Epithelial cell of proximal tubule (primary cell): ENCODE results near the gene MAGEB6B. TPM values are rescaled to one million over a fixed set of nuclear protein-coding genes. Genes with fewer than 3 reads are reported as not detected.
"Not testable (repeated sequence)": the region's sequence is repeated elsewhere in the genome, so short reads cannot be mapped to it uniquely, and the experiment has no call there.

Experiments
- DNase-seq: peaks from one replicate; pipeline ENCODE4 v3.0.0-alpha.2; 2011; ENCODE audit warnings: low read depth
- H3K4me3 ChIP-seq: 2 replicates; pipeline ENCODE4 v1.5.1; 2011; ENCODE audit warnings: low read depth, mild to moderate bottlenecking, low read length
- total RNA-seq: library from RNA; depleted of rRNA; stranded (reverse); fragments of >200 nt; gene quantifications from 2 replicates; pipeline ENCODE4 v1.2.3, GENCODE V29; 2015
- TF ChIP-seq, protein P1 (sequence below): conservative IDR thresholded peaks from 2 replicates; pipeline ENCODE4 v1.5.1; 2012; ENCODE audit warnings: low read depth, mild to moderate bottlenecking, low read length

The MAGEB6B gene, protein sequence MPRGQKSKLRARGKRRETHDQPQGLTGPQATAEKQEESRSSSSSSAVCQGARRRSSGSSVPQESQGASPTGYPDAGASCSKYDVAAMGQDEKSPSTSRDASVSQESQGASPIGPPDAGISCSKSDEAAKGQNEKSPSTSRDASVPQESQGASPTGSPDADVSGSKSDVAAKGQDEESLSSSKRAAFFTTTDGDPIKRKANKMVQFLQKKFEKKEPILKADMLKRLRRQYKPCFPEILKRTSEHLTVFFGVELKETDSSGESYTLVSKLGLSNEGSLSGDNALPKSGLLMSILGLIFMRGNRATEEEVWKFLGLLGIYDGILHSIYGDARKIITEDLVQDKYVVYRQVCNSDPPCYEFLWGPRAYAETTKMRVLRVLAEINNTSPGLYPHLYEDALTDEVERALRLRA
- not detected in 2 replicates for total RNA-seq

DNA sequence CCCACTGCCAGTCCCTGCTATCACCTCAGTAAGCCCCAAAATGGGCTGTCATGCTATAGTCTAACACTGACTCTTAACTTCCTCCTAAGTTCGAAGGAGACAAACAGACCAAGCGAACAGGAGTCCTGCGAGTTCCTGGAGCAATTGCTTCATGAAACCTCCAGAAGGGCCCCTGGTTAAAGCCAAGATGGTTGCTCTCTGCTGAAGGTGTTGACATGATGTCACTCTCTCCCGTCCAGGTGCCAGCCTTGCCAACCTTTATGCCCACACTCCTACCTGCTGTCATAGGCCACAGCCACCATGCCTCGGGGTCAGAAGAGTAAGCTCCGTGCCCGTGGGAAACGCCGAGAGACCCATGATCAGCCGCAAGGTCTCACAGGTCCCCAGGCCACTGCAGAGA lies at the start of gene MAGEB6B:
MAGEB6B (plus strand) TSS at position 301 of the 400 bp plus-strand sequence; CDS start at position 301, 0 bp downstream.
- no peak within 1 kb of the TSS for H3K4me3 ChIP-seq
- TF ChIP-seq, protein P1, sequence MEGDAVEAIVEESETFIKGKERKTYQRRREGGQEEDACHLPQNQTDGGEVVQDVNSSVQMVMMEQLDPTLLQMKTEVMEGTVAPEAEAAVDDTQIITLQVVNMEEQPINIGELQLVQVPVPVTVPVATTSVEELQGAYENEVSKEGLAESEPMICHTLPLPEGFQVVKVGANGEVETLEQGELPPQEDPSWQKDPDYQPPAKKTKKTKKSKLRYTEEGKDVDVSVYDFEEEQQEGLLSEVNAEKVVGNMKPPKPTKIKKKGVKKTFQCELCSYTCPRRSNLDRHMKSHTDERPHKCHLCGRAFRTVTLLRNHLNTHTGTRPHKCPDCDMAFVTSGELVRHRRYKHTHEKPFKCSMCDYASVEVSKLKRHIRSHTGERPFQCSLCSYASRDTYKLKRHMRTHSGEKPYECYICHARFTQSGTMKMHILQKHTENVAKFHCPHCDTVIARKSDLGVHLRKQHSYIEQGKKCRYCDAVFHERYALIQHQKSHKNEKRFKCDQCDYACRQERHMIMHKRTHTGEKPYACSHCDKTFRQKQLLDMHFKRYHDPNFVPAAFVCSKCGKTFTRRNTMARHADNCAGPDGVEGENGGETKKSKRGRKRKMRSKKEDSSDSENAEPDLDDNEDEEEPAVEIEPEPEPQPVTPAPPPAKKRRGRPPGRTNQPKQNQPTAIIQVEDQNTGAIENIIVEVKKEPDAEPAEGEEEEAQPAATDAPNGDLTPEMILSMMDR: no peak
- no peak for DNase-seq

DNA sequence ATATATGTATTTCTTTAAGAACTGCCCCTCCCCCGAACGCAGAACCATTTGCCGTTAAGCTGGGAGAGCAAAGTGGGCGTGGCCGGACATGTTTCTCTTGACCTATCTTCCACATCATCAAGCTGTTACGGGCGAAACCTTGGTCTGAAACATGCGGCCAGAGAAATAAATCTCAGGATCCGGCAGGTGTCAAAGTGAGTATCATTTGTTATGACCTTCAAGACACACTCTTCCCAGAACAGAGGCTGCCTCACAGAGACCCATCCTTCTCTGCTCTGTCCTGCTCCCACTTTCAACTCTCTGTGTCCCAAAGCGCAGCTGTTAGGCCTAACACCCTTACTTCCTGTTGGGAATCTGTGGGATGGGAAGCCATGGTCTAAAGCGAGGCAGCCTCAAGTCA lies 22.1 kb upstream of the MAGEB6B start, which contains the start of gene MAGEB18:
MAGEB18 (plus strand) TSS at position 70 of the 400 bp plus-strand sequence. CDS start 643 bp downstream, outside the sequence.
- no peak for DNase-seq
- TF ChIP-seq, protein P1: no peak
- no peak within 1 kb of the TSS for H3K4me3 ChIP-seq

DNA sequence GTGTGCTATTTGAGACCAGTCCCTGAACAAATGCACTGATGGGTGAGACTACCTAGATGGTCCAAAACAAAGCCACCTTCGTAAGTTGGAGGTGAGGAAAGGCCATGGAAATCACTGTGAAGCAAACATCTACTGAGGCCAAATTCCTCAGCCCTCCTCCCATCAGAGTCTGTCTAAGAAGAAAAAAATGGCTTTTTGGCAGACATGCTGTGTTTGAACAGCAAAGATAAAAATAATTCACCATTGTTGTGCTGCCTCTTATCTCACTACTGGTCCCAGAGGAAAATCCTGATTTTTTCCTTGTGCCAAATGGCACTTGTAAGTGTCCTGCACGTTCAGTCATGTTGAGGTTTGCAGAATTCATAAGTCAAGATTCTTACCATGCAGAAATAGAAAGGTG lies 14.4 kb upstream of the MAGEB6B start:
- TF ChIP-seq, protein P1: no peak
- no peak for DNase-seq
- no peak overlapping the region for H3K4me3 ChIP-seq

DNA sequence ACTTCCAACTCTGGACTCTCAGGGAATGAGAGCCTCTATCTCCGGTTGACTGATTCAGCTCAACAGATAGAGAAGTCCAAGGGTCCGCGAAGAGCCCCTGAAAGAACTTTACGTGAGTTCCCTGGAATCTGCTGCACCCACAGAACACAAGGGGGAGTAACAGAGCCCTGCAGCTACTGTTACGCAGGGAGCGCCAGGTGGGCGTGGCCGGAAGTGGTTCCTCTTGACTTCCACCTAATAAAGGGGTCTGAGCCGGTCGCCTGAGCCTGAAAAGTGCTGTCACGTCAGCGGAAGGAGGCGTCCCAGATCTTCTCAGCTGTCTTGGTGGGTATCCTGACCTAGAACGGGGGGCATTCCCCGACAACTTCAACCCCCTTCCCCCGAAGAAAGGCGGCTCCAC lies 31.8 kb downstream of the MAGEB6B start, which contains the start of gene MAGEB6:
MAGEB6 (plus strand) TSS at position 237 of the 400 bp plus-strand sequence. CDS start 1,407 bp downstream, outside the sequence.
- no peak within 1 kb of the TSS for H3K4me3 ChIP-seq
- TF ChIP-seq, protein P1: no peak
- no peak for DNase-seq

DNA sequence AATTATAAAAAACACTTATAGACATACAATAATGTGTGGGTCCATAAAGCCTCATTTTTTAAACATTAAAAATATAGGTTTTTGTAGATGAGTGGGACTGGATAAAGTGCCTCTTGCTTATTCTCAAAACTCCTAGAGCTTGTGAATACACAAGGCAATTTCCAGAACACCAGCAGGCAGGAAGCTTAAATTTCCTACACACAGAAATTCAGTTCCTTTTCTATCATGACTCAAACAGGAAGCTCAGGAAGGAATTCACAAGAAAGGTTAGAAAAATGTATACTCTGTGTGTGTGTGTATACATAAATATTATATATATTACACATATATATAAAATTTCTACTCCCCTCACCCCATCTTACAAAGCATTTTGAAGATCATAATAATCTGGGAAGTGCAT lies 43.2 kb downstream of the MAGEB6B start:
- H3K4me3 ChIP-seq: no peak overlapping the region
- TF ChIP-seq, protein P1: no peak
- no peak for DNase-seq

DNA sequence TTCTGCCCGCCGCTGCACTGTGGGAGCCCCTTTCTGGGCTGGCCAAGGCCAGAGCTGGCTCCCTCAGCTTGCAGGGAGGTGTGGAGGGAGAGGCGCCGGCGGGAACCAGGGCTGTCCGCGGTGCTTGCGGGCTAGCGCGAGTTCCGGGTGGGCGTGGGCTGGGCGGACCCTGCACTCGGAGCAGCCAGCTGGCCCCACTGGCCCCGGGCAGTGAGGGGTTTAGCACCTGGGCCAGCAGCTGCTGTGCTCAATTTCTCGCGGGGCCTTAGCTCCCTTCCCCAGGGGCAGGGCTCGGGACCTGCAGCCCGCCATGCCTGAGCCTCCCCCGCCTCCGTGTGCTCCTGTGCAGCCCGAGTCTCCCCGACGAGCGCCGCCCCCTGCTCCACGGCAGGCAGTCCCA lies 44.3 kb downstream of the MAGEB6B start:
- not testable (repeated sequence) for H3K4me3 ChIP-seq, DNase-seq

DNA sequence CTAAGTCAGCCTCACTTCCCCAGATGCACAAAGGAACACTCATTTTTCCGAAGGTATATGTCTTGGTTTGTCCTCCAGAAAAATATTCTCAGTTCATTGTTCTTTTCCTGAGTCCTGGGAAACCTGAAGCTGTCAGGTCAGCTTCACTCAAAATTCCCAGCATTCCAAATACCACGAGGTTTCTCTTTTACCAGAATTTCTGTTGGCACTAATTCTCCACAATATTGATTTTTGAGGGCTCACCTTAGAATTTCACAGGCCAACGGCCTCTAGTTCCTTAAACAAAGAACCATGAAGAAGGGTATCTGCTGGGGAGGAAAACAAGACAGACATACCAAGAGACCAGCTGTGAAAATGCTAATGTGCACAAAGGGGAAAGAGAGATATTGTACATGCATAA lies 47.6 kb downstream of the MAGEB6B start:
- TF ChIP-seq, protein P1: no peak
- no peak for DNase-seq

More for the DNA sequence above, 47.6 kb downstream of the MAGEB6B start:
- no peak overlapping the region for H3K4me3 ChIP-seq

Other genes starting within 250 kb of the MAGEB6B start
- gene MAGEB18, start 22.3 kb upstream of the MAGEB6B start, total RNA-seq: not detected in 2 replicates
- not detected in 2 replicates for gene MAGEB6, start 31.8 kb downstream of the MAGEB6B start, total RNA-seq
- gene MAGEB5, start 55.6 kb downstream of the MAGEB6B start, total RNA-seq: not detected in 2 replicates